Lung microvascular endothelial cell (primary cell): ENCODE measurements around the gene PARL. TPM values are rescaled to one million over a fixed set of nuclear protein-coding genes. Genes with fewer than 3 reads are reported as not detected.
A peak's percentile ranks its signal among the peaks of the same experiment; 100 is the strongest.
"Not testable (repeated sequence)": the region's sequence is repeated elsewhere in the genome, so short reads cannot be mapped to it uniquely, and the experiment has no call there.

Experiments
- DNase-seq, 2 donors: peaks; one replicate each; pipeline versions ENCODE4 v3.0.0 to v3.0.0-alpha.2; 2010; ENCODE audit warnings: low read depth in 2 of 2
- total RNA-seq: library from RNA; depleted of rRNA; stranded (reverse); fragments of >200 nt; gene quantifications from 2 replicates; pipeline ENCODE4 v1.2.1, GENCODE V29; 2014

Gene PARL
- total RNA-seq, 1 donor from 2014 or later: 27.6 TPM

- DNase-seq: no peak
Observed at GRCh38 chr3:183790700-183791099, 94.0 kb downstream of the PARL start.

- DNase-seq: no peak
Observed at GRCh38 chr3:183789826-183790225, 94.9 kb downstream of the PARL start.

- not testable (repeated sequence) for DNase-seq
Observed at GRCh38 chr3:183784503-183784902, 100.2 kb downstream of the PARL start.

GRCh38 chr3:183782576-183783276 lies 102.0 kb downstream of the PARL start:
- DNase-seq: peak; percentile 65 to 86

- no peak for DNase-seq
Observed at GRCh38 chr3:183781246-183781645, 103.4 kb downstream of the PARL start.

GRCh38 chr3:183779896-183780465 lies 104.7 kb downstream of the PARL start:
- DNase-seq: no peak

Other genes with a start within 250 kb of the PARL start
- 74.3 and 83.3 TPM in 2 replicates for gene KLHL24, start 249.3 kb downstream of the PARL start, total RNA-seq
- 23.8 and 32.1 TPM in 2 replicates for gene YEATS2, start 187.1 kb downstream of the PARL start, total RNA-seq
- gene MAP6D1, start 59.3 kb downstream of the PARL start, total RNA-seq: 0.60 and 1.7 TPM in 2 replicates
- 8.9 and 10.9 TPM in 2 replicates for gene ABCC5, start 133.0 kb upstream of the PARL start, total RNA-seq
- gene HTR3D, start 146.9 kb upstream of the PARL start, total RNA-seq: not detected in 2 replicates
- gene HTR3C, start 168.2 kb upstream of the PARL start, total RNA-seq: not detected in 2 replicates
- gene HTR3E, start 212.2 kb upstream of the PARL start, total RNA-seq: not detected in 2 replicates